Endometrial microvascular endothelial cells (primary cell): Measurements from ENCODE around the gene BPIFA2. TPM values are rescaled to one million over a fixed set of nuclear protein-coding genes. Genes with fewer than 3 reads are reported as not detected.
"Not testable (repeated sequence)": the region's sequence is repeated elsewhere in the genome, so short reads cannot be mapped to it uniquely, and the experiment has no call there.

Source experiments
- in situ Hi-C: cut with HindIII; loops from 2 replicates; pipeline ENCODE4 v1.10.0; 2017; ENCODE audit warnings: low sequenced_read_pairs, low pct_unique_long_range_greater_than_20kb; ENCODE audit errors: inconsistent ontology term
- total RNA-seq: library from RNA; depleted of rRNA; stranded (reverse); fragments of >200 nt; gene quantifications from one replicate; pipeline ENCODE4 v1.2.3, GENCODE V29; 2015; ENCODE audit errors: inconsistent ontology term

The BPIFA2 gene
- total RNA-seq, 1 donor from 2014 or later: not detected

DNA sequence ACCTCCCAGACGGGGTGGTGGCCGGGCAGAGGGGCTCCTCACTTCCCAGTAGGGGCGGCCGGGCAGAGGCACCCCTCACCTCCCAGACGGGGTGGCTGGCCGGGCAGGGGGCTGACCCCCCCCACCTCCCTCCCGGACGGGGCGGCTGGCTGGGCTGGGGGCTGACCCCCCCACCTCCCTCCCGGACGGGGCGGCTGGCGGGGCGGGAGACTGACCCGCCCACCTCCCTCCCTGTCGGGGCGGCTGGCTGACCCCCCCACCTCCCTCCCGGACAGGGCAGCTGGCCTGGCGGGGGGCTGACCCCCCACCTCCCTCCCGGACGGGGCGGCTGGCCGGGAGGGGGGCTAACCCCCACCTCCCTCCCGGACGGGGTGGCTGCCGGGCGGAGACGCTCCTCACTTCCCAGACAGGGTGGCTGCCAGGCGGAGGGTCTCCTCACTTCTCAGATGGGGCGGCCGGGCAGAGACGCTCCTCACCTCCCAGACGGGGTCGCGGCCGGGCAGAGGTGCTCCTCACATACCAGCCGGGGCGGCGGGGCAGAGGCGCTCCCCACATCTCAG, 17.2 kb downstream of the BPIFA2 start:
- in situ Hi-C loops: not testable (repeated sequence)

GRCh38 chr20:33187491-33187890, 19.5 kb downstream of the BPIFA2 start:
- in situ Hi-C loops: no loop called here

DNA sequence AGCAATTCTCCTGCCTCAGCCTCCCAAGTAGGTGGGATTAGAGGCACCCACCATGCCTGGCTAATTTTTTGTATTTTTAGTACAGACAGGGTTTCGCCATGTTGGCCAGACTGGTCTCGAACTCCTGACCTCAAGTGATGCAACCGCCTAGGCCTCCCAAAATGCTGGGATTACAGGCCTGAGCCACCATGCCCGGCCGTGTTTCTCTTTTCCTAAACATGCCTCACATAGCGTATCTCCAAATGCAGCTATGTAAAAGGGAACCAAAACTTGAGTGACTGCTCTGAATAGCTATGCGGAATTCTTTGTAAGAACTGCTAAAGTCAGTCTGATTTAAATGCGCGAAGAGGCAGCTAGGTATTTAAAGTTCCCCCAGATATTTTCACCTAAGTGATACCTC, 20.5 kb downstream of the BPIFA2 start:
- in situ Hi-C loops: no loop called here

DNA sequence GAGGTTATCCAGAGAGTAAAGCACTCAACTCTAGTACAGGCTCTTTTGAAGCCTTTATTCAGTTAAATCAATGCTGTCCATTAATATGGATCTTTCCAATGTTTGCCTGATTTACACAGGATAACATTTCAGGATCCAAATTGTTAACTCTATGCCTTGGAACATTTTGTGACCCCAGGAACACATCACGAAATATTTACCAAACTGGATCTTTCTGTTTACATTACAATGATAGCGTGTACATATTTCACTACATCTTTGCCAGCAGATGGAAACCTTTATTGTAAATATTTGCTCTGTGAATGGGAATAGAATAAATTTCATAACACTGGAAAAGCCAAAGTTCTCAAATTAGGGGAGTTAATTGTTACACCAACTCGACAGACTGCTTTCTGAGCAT, 23.5 kb downstream of the BPIFA2 start:
- in situ Hi-C loops: no loop called here

DNA sequence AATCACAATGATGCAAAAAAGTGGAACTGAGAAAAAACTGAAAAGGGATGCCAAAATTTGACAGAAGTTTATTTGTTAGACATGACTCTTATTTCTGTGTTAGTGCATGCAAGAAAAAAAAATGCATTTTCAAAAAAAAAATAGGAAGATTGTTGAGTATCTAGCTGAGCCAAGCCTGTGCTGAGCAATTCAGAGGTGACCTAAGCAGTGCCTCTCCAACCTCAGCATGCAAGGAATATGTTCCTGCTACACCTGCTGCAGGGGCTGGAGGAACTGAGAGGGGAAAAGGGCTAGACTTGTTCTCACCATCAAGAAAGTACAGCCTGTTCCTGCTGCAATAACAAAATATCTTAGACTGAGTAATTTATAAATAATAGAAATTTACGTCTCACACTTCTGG, 24.0 kb downstream of the BPIFA2 start:
- in situ Hi-C loops: no loop called here

- in situ Hi-C loops: no loop called here
Measured at GRCh38 chr20:33192912-33193501, 25.0 kb downstream of the BPIFA2 start.

DNA sequence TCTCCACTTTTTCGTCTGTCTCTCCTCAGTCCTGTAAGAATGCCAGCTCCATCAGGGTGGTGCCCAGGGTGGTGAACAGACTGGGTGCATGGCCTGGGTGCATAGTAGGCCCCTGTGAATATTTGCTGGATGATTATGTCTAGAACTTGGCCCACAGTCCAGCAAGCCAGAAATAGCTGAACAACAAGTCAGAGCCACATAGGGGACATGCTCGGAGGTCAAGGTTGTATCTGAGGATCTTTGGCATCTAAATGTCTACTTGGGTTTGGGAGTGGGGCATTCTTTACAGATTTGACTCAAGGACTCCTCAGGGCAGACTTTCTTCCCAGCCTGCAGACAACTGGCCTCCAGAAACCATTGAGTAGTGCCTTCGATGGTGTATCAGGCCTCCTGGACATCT, 31.1 kb downstream of the BPIFA2 start:
- in situ Hi-C loops: no loop called here

GRCh38 chr20:33202451-33202850, 34.5 kb downstream of the BPIFA2 start:
- in situ Hi-C loops: no loop called here

GRCh38 chr20:33203444-33203843, 35.5 kb downstream of the BPIFA2 start:
- in situ Hi-C loops: no loop called here

GRCh38 chr20:33209789-33210188, 41.8 kb downstream of the BPIFA2 start:
- in situ Hi-C loops: no loop called here

DNA sequence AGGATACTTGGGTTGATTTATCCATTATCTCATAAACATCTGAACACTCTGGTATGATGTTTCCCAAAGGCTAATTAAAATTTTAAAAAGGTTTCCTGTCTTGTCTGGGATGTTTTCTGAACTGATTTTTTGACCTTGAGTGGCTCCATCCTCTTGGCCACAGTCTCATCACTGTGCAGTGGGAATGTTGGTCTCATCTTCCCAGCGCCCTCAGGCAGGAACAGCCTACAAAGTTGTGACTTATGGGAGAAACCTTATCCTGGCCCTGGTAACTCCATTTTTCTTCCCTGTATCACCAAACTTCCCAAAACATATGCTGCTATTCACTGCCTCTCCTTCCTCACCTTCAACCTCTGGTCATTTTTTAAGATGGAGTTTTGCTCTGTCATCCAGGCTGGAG, 42.4 kb downstream of the BPIFA2 start:
- in situ Hi-C loops: no loop called here

GRCh38 chr20:33211817-33212424, 44.0 kb downstream of the BPIFA2 start:
- in situ Hi-C loops: no loop called here

GRCh38 chr20:33217052-33217451, 49.1 kb downstream of the BPIFA2 start, which contains the start of gene BPIFA3:
Gene BPIFA3, plus strand, starts transcription at chr20:33217352. Its CDS starts 185 bp downstream, at chr20:33217537.
- in situ Hi-C loops: no loop called here

DNA sequence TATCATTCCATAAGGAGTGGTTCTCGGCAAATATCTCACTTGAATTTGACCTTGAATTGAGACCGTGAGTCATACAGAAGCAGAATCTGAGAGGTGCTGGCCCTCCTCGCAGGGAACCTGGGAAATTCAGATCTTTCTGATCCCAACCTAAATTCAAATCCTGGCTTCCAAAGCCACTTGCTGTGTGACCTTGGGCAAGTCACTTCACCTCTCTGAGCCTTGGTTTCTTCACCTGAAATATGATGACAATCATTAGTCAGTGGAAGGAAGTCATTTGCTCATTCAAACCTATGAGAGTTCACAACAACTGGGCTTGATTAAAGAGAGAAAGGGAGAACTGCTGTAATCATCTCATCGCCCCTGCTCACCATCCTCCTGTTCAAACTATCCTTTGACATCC, 56.4 kb downstream of the BPIFA2 start:
- in situ Hi-C loops: no loop called here

DNA sequence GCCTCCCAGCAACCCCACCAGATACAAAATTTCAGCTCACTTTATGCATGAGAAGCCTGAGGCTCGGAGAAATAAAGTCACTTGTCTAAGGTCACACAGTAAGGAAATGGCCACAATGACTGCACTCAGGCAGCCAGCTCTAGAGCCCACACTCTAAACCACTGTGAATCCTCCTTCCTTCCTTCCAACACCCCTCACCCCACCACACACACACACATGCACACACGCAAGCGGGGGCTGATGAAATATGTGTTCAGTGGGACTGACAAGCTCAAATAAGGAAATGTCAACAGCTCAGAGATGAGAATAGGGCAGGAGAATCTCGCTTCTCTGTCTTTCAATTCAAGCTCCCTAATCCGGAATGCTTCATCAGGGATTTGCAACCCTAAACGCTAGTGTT, 61.9 kb downstream of the BPIFA2 start:
- in situ Hi-C loops: no loop called here

Other genes with a start within 250 kb of the BPIFA2 start
- gene SUN5, start 163.7 kb upstream of the BPIFA2 start, total RNA-seq: not detected
- not detected for gene BPIFB2, start 160.5 kb upstream of the BPIFA2 start, total RNA-seq
- not detected for gene BPIFB6, start 136.5 kb upstream of the BPIFA2 start, total RNA-seq
- not detected for gene BPIFB3, start 114.3 kb upstream of the BPIFA2 start, total RNA-seq
- not detected for gene BPIFB4, start 88.5 kb upstream of the BPIFA2 start, total RNA-seq
- not detected for gene BPIFA3, start 49.2 kb downstream of the BPIFA2 start, total RNA-seq
- gene BPIFA1, start 67.8 kb downstream of the BPIFA2 start, total RNA-seq: not detected
- gene BPIFB1, start 115.1 kb downstream of the BPIFA2 start, total RNA-seq: not detected
- gene CDK5RAP1, start 233.4 kb downstream of the BPIFA2 start, total RNA-seq: 29.3 TPM